Erythroblast (primary cell): Measurements from ENCODE around the gene STPG3.

Source experiments
- GATA1 ChIP-seq: IDR thresholded peaks from 2 replicates; pipeline ENCODE4 v1.6.1; 2011; ENCODE audit warnings: low read depth, mild to moderate bottlenecking, control low read depth, low read length, moderate library complexity
- POLR2A ChIP-seq: IDR thresholded peaks from 2 replicates; pipeline ENCODE4 v1.6.1; 2011; ENCODE audit warnings: mild to moderate bottlenecking, low read length

- TF ChIP-seq POLR2A (no peak), GATA1 (no peak)
Measured at GRCh38 chr9:137253717-137254623, 2.9 kb downstream of the STPG3 start.
